Neutrophil (primary cell): ENCODE results near the gene LSM4.

Source experiments
- H3K27ac ChIP-seq: fragments of 200-600 bp; sonication (generic); 2 replicates; pipeline ENCODE4 v1.5.1; 2016; ENCODE audit warnings: mild to moderate bottlenecking, moderate library complexity
- H3K27me3 ChIP-seq: fragments of 200-600 bp; sonication (generic); 2 replicates; pipeline ENCODE4 v1.6.0; 2016; ENCODE audit warnings: mild to moderate bottlenecking
- H3K36me3 ChIP-seq: fragments of 200-600 bp; sonication (generic); 2 replicates; pipeline ENCODE4 v1.5.1; 2017
- H3K4me1 ChIP-seq, 2 experiments: fragments of 200-600 bp in 1 of 2; sonication (generic) in 1 of 2; 1 replicate in 1 of 2; 2 replicates in 1 of 2; pipeline versions ENCODE4 v1.5.1 to v1.6.1; 2013 to 2016; ENCODE audit warnings: low read depth in 1 of 2, low read length in 1 of 2, mild to moderate bottlenecking in 1 of 2, moderate library complexity in 1 of 2; ENCODE audit not compliant: control insufficient read depth in 1 of 2, insufficient read depth in 1 of 2
- H3K4me3 ChIP-seq, 2 experiments: fragments of 200-600 bp in 1 of 2; sonication (generic) in 1 of 2; 1 replicate in 1 of 2; 2 replicates in 1 of 2; pipeline ENCODE4 v1.5.1; 2013 to 2016; ENCODE audit warnings: low read depth in 1 of 2, low read length in 1 of 2, mild to moderate bottlenecking in 1 of 2, moderate library complexity in 1 of 2
- H3K9me3 ChIP-seq: fragments of 200-600 bp; sonication (generic); 2 replicates; pipeline ENCODE4 v1.5.1; 2016
- TF ChIP-seq, protein P1 (sequence below): fragments of 200-600 bp; sonication (generic); IDR thresholded peaks from 2 replicates; pipeline ENCODE4 v1.5.1; 2016; ENCODE audit warnings: antibody characterized with exemption

Gene LSM4

DNA sequence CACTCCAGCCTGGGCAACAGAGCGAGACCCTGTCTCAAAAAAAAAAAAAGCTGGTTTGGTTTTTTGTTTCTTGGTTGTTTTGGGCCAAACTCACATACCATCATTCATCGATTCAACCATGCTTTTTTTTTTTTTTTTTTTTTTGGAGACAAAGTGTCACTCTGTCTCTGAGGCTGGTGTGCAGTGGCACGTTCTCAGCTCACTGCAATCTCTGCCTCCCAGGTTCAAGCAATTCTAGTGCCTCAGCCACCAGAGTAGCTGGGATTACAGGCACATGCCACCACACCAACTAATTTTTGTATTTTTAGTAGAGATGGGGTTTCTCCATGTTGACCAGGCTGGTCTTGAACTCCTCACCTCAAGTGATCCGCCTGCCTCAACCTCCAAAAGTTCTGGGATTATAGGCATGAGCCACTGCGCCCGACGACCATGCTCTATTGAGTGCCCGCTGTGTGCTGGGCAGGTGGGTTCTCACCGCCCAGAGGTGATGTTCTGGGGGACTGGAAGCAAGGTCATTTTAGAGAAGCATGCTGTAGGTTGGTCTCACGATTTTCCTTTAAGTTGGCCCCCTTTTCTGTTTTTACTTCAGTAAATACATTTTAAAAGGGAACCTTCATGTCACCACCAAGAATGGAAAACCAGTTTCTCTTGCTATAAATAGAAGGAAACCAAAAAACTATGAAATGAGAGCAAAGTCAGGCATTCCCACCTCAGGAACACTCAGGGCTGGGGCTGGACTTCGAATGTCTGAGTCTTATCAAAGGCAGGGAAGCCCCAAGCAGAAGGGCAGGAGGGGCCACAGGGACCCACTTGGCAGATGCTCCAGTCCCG, 33.2 kb downstream of the LSM4 start:
- Histone ChIP-seq H3K27me3 (peaks cover 10% of the 10 kb centered on the region), H3K36me3 (no peaks in the 10 kb centered on the region), H3K9me3 (no peaks in the 10 kb centered on the region), H3K4me3 (no peak overlapping the region), H3K27ac (peak overlapping the region; percentile 93), H3K4me1 (peaks cover 19 to 20% of the 10 kb centered on the region in 2 experiments)
- TF ChIP-seq, protein P1, sequence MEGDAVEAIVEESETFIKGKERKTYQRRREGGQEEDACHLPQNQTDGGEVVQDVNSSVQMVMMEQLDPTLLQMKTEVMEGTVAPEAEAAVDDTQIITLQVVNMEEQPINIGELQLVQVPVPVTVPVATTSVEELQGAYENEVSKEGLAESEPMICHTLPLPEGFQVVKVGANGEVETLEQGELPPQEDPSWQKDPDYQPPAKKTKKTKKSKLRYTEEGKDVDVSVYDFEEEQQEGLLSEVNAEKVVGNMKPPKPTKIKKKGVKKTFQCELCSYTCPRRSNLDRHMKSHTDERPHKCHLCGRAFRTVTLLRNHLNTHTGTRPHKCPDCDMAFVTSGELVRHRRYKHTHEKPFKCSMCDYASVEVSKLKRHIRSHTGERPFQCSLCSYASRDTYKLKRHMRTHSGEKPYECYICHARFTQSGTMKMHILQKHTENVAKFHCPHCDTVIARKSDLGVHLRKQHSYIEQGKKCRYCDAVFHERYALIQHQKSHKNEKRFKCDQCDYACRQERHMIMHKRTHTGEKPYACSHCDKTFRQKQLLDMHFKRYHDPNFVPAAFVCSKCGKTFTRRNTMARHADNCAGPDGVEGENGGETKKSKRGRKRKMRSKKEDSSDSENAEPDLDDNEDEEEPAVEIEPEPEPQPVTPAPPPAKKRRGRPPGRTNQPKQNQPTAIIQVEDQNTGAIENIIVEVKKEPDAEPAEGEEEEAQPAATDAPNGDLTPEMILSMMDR: no peak

DNA sequence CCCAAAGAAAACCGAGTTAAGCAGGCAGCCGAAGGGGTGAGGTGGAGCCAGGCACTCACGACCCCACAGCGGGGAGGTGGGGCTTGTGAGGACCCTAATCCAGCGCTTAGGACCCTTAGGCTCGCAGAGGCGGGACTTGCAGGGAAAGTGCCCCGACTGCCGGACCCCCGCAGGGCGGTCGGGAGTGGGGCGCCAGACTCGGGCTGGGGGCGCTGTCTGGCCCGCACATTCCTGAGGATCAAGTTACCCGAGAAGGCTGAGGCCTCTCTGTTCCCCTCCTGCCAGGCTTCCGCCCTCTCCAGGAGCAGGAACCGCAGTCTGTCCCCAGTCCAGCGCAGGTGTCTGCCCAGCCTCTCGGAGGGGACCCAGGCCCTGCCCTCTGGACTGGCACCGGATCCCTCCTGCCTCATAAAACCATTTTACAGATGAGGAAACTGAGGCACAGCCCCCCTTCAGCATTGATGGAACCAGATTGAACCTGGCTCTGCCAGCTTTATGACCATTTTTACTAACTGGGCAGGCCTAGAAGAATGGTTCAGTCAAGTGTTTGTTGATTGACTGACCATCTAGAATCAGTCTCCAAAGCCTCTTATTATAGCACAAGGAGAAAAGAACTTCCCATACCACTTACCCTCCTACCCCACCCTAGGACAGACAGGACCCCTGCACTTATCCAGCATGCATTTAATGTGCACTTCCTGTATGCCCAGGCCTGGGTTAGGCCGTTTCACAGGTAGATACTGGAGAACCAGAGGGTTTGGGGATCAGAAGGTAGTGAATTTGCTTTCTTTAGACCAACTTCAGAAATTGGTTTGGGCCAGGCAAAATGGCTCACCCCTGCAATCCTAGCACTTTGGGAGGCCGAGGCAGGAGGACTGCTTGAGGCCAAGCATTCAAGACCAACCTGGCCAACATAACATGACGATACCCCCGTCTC, 34.8 kb downstream of the LSM4 start:
- H3K4me3 ChIP-seq: no peak overlapping the region
- no peaks in the 10 kb centered on the region for H3K36me3 ChIP-seq
- TF ChIP-seq, protein P1: no peak
- H3K9me3 ChIP-seq: no peaks in the 10 kb centered on the region
- peaks cover 16 to 17% of the 10 kb centered on the region in 2 experiments for H3K4me1 ChIP-seq
- H3K27me3 ChIP-seq: no peaks in the 10 kb centered on the region
- no peak overlapping the region for H3K27ac ChIP-seq

DNA sequence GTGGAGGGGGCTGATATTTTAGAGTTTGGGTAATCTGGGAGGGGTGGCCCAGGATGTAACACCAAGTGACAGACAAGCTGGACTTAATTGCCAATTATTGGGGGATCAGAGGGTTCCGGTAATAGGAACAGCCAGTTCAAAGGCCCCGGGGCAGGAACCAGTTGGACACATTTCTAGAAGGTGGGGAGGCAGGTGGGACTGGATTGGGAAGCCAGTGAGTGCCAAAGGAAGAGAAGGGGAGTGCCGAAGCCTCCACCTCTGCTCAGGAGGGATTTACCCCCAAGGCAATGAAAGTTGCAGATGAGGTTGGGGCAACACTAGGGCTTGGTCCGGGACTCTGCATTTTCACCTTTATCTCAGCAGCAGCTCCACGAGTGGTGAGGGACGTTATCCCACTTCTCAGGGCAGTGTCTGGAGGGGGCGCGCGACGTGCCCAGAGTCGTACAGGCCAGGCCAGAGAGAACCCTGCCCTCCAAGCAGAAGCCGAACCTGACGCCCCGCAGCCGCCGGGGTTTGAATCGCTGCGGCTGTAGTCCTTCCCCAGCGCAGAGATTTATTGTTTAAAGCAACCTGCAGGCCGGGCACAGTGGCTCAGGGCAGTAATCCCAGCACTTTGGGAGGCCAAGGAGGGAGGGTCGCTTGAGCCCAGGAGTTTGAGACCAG, 35.8 kb downstream of the LSM4 start:
- Histone ChIP-seq H3K4me1 (peaks cover 16% of the 10 kb centered on the region in 2 experiments), H3K27ac (no peak overlapping the region)

DNA sequence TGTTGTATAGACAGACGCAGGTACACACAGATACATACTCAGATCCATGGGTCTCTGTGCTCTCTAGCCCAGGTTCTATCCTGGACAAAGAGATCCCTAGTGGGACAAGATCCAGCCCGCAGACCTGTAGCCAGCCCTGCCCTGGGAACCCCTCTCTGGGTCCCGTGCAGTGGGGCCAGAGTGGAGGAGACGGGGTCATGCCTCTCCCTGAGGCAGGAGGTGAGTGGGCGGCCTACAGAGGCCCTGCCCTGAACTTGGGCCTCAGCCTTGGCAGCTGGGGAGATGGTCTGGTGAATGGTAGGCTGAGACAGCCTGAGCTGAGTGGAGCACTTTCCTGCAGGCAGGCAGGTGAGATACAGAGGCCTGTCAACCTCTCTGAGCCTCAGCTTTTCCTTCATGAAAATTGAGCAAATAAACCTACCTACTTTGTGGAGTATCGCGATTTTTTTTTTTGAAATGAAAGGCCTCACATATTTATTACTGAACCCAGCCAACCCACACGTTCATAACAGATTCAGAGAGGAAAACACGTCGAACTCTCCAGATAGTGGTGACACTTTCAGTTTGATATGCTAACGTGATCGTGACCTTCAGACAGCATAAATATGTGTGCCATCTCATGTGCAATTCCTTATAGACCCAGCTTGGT, 38.0 kb downstream of the LSM4 start:
- H3K4me3 ChIP-seq: no peak overlapping the region
- H3K4me1 ChIP-seq: peaks cover 9 to 10% of the 10 kb centered on the region in 2 experiments
- no peaks in the 10 kb centered on the region for H3K9me3 ChIP-seq
- no peaks in the 10 kb centered on the region for H3K27me3 ChIP-seq
- H3K27ac ChIP-seq: no peak overlapping the region
- TF ChIP-seq, protein P1: no peak
- H3K36me3 ChIP-seq: no peaks in the 10 kb centered on the region

More for the DNA sequence above, 35.8 kb downstream of the LSM4 start:
- TF ChIP-seq, protein P1: no peak
- no peaks in the 10 kb centered on the region for H3K27me3 ChIP-seq
- no peaks in the 10 kb centered on the region for H3K9me3 ChIP-seq
- H3K4me3 ChIP-seq: no peak overlapping the region
- H3K36me3 ChIP-seq: no peaks in the 10 kb centered on the region

DNA sequence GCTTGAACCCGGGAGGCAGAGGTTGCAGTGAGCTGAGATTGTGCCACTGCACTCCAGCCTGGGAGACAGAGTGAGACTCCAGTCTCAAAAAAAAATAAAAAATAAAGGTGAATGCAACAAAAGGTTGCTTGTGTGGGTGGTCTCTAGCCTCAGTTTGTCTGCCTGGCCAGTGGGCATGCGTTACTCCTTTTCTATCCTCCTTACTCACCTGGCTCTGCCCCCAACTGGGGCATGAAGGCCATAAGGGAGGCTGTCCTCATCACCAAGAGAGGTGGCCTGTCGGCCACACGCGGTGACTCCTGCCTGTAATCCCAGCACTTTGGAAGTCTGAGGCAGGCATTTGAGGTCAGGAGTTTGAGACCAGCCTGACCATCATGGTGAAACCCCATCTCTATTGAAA, 39.5 kb downstream of the LSM4 start:
- Histone ChIP-seq H3K27me3 (no peaks in the 10 kb centered on the region), H3K4me1 (peaks cover 18 to 19% of the 10 kb centered on the region in 2 experiments), H3K36me3 (peaks cover 5% of the 10 kb centered on the region), H3K9me3 (no peaks in the 10 kb centered on the region), H3K27ac (no peak overlapping the region), H3K4me3 (no peak overlapping the region)
- TF ChIP-seq, protein P1: no peak
